Measurements from ENCODE around the gene RANBP6.

Gene RANBP6

GRCh38 chr9:5976674-5977397 is 38.6 kb downstream of the RANBP6 start:
- Histone ChIP-seq H3K4me2 (ENCODE audit: low read length) (no peak overlapping the region), H3K79me2 (ENCODE audit: insufficient read depth, low read length) (0 out of 2 replicates have a peak, but pooled peaks cover 3% of the 10 kb centered on the region)

GRCh38 chr9:5971740-5972139 is 43.7 kb downstream of the RANBP6 start:
- no peak overlapping the region for H2AFZ ChIP-seq (ENCODE audit: low read length)
- no peaks in the 10 kb centered on the region for H3K4me1 ChIP-seq (ENCODE audit: insufficient read depth, low read length, severe bottlenecking)
- H3K27ac ChIP-seq (ENCODE audit: low read depth, low read length, poor library complexity, severe bottlenecking) = no peak overlapping the region
- H3F3A ChIP-seq (ENCODE audit: insufficient read depth, low read length) = no peaks in the 10 kb centered on the region; the same call in 1 of the 2 replicates
- H3K9me3 ChIP-seq (ENCODE audit: low read length) = peaks cover 3% of the 10 kb centered on the region; the same call in 1 of the 2 replicates
- no peaks in the 10 kb centered on the region for H3K9me2 ChIP-seq (ENCODE audit: low read depth, low read length)
- peaks cover 38% of the 10 kb centered on the region for H3K36me3 ChIP-seq (ENCODE audit: insufficient read depth, low read length)
- no peaks in the 10 kb centered on the region for H3K27me3 ChIP-seq (ENCODE audit: insufficient read depth, low read length)
- TF ChIP-seq EZH2 (IDR thresholded peaks at IDR 0.05; ENCODE audit: borderline replicate concordance, low read length) = no peak
- TF ChIP-seq CTCF (IDR thresholded peaks at IDR 0.05; ENCODE audit: low read length) = no peak
- H4K20me1 ChIP-seq (ENCODE audit: insufficient read depth, low read length) = no peaks in the 10 kb centered on the region
- H3K79me2 ChIP-seq (ENCODE audit: insufficient read depth, low read length) = no peaks in the 10 kb centered on the region
- no peak overlapping the region for H3K4me3 ChIP-seq (ENCODE audit: low read depth, low read length, poor library complexity, severe bottlenecking)
- no peak overlapping the region for H3K9ac ChIP-seq (ENCODE audit: low read length)
- H3K4me2 ChIP-seq (ENCODE audit: low read length) = no peak overlapping the region

More at GRCh38 chr9:5976674-5977397, 38.6 kb downstream of the RANBP6 start:
- H3K9me3 ChIP-seq (ENCODE audit: low read length) = peaks cover 3% of the 10 kb centered on the region; the same call in 1 of the 2 replicates
- no peaks in the 10 kb centered on the region for H4K20me1 ChIP-seq (ENCODE audit: insufficient read depth, low read length)
- no peak overlapping the region for H3K4me3 ChIP-seq (ENCODE audit: low read depth, low read length, poor library complexity, severe bottlenecking)
- no peak overlapping the region for H3K27ac ChIP-seq (ENCODE audit: low read depth, low read length, poor library complexity, severe bottlenecking)
- H3K27me3 ChIP-seq (ENCODE audit: insufficient read depth, low read length) = no peaks in the 10 kb centered on the region
- no peaks in the 10 kb centered on the region; the same call in 1 of the 2 replicates for H3F3A ChIP-seq (ENCODE audit: insufficient read depth, low read length)
- peaks cover 27% of the 10 kb centered on the region for H3K36me3 ChIP-seq (ENCODE audit: insufficient read depth, low read length)
- H3K9me2 ChIP-seq (ENCODE audit: low read depth, low read length) = no peaks in the 10 kb centered on the region
- no peak overlapping the region for H3K9ac ChIP-seq (ENCODE audit: low read length)
- no peak overlapping the region for H2AFZ ChIP-seq (ENCODE audit: low read length)
- H3K4me1 ChIP-seq (ENCODE audit: insufficient read depth, low read length, severe bottlenecking) = no peaks in the 10 kb centered on the region
- TF ChIP-seq CTCF (IDR thresholded peaks at IDR 0.05; ENCODE audit: low read length) = no peak
- TF ChIP-seq EZH2 (IDR thresholded peaks at IDR 0.05; ENCODE audit: borderline replicate concordance, low read length) = no peak

All from OCI-LY1 (cell line).